ENCODE results near the gene CD3E.

GRCh38 chr11:118313242-118313641 lies 8.7 kb downstream of the CD3E start:
- TF ChIP-seq CTCF (IDR thresholded peaks at IDR 0.05): no peak
- TF ChIP-seq POLR2A (IDR thresholded peaks at IDR 0.05): no peak
- no peak for TF ChIP-seq EP300 (IDR thresholded peaks at IDR 0.05)

Data from tibial nerve (tissue), 4 donors.